Stimulated activated CD4-positive, alpha-beta T cell treated with anti-CD3 and anti-CD28 coated beads, Interleukin-2, amount 100 ng/mL, for 24 hours (primary cell): ENCODE measurements around the gene HK2.
A peak's percentile ranks its signal among the peaks of the same experiment; 100 is the strongest.
"Not testable (repeated sequence)": the region's sequence is repeated elsewhere in the genome, so short reads cannot be mapped to it uniquely, and the experiment has no call there.

Experiments
- DNase-seq, 2 donors: peaks; one replicate each; pipeline ENCODE4 v3.0.0-alpha.2; 2020

HK2 gene

GRCh38 chr2:74906395-74906794 is 72.5 kb downstream of the HK2 start:
- no peak for DNase-seq

DNA sequence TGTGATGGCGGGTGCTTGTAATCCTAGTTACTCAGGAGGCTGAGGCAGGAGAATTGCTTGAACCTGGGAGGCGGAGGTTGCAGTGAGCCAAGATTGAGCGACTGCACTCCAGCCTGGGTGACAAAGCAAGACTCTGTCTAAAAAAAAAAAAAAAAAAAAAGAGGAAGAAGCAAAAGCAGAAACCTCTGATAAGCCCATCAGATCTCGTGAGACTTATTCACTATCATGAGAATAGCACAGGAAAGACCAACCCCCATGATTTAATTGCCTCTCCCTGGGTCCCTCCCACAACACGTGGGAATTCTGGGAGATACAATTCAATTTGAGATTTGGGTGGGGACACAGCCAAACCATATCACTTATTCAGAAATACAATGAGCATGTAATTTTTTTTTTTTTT is 73.6 kb downstream of the HK2 start:
- not testable (repeated sequence) for DNase-seq

DNA sequence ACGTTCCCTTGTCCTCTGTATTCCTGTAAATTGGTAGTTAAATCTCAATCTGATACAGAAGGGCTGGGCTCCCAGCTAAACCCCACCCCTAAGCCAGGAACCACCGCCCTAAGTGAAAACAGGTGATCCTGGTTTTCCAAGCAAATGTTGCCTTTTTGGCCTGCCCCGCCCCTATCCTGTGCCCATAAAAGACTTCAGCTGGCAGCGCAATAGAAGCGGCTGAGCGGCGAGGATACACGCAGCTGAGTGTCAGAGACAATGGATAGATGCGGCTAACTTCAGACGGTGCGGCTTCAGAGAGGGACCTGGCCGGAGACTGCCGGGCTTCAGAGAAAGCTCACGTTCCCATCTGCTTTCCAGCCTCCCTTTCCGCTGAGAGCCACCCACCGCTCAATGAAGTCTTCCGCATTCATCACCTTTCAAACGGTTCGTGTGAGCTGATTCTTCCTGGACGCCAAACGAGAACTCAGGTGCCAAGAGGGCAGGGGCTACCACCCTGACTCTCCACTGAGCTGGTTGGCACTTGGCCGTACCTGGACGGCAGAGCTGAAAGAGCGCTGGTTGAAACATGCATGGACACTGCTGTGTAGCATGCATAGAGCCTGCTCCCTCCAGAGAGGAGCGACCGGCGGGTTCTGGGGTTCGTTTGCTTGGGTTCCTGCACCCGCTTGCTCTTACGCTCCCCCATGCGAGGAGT is 75.0 kb downstream of the HK2 start:
- DNase-seq: no peak

DNA sequence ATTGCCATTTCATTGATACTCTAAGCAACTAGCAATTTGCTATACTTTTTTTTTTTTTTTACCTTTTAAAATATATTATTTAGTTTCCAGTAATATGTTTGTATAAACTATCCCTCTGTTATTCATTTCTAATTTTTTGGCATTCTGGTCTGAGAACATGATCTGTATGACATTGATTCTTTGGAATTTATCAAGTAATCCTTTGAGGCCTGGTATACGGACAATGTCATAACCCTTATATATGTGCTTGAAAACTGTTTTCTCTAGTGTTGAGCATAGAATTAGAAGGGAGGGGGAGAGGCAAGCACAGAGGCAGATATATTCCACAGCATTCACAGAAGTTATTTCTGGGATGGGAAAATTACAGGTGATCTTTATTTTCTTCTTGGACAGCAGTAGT is 76.3 kb downstream of the HK2 start:
- no peak for DNase-seq

GRCh38 chr2:74911061-74911460 is 77.1 kb downstream of the HK2 start:
- no peak for DNase-seq

DNA sequence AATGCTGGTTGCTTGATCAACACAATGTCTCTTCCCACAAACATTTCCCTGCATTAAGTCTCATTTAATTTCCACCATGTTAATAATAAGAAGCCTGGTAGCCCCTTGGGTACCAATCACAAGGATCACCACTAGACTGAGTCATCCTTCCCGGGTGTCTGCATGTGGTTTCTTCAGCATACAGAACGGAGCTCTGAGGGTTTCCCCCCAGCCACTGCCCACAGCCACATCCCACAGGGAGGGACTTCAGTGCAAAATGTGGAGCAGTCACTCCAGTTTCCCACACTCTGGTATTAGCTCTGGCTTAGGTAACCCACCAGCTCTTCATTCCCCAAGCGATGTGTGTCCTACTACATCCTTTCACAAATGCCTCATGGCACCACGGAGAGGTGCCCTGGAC is 81.8 kb downstream of the HK2 start:
- DNase-seq: peak in 1 of 2 donors; percentile 35

- DNase-seq: no peak
Measured at GRCh38 chr2:74916394-74916793, 82.5 kb downstream of the HK2 start.

DNA sequence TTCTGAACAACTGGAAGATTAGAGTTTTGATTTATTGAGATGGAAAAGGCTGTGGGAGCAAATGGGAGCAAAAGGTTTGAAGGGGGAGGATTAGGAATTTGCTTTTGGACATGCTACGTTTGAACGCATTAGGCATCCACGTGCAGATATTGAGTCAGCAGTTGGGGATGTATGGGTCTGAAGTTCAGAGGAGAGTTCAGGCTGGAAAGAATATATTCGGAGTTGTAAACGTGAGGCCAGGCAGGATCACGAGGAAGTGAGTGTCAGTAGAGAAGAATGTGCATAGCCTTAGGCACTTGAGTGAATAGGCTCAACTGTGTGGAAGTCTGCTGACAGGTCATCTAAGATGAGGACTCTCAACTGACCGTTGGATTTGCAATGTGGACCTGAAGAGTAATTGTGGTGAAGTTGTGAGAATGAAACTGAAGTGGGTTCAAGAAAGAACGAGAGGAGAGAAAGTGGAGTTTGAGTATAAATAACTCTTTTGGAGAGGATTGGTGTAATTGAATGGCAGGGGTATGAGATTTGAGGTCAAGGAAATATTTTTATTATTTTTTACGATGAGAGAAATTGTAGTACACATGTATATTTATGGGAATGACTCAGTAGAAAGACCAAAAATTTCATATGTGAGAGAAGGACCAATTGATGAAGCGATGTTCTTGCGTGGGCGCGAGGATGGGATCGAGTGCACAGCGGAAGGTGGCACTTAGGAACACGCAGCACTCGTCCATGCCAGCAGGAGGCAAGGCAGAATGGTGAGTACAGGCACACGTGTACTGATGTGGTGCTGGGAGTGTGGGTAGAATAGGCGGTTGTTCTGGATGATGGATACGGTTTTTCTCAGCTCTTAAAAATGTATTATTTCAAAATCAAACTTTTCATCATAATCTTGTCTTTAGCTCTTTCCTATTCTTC is 84.0 kb downstream of the HK2 start:
- no peak for DNase-seq

- peak; percentile 77 to 82 for DNase-seq
Measured at GRCh38 chr2:74919827-74920226, 85.9 kb downstream of the HK2 start.

DNA sequence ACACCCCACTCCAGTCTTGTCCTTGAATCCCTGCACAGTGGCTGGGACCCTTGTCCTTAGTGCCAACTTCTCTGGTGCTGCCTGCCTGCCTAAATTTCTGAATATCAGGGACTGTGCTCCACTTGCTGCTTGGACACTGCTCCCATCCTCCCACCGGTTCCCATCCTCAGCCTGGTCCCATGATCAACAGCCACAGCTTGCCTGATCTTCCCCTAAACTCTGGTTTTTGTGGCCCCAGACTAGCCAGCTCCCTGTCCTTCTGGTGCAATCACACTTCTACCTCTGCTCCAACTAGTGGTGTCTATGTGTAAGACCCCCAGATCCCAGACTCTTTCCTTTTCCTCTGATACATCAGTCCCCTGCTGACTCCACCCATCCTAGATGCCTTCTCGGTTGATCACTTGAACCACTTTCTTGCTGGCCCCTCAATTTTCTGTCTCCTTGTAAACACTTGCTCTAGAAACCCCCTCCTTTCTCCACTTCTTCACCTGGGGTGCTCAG is 87.4 kb downstream of the HK2 start:
- no peak for DNase-seq

- no peak for DNase-seq
Measured at GRCh38 chr2:74922592-74923227, 88.8 kb downstream of the HK2 start.

DNA sequence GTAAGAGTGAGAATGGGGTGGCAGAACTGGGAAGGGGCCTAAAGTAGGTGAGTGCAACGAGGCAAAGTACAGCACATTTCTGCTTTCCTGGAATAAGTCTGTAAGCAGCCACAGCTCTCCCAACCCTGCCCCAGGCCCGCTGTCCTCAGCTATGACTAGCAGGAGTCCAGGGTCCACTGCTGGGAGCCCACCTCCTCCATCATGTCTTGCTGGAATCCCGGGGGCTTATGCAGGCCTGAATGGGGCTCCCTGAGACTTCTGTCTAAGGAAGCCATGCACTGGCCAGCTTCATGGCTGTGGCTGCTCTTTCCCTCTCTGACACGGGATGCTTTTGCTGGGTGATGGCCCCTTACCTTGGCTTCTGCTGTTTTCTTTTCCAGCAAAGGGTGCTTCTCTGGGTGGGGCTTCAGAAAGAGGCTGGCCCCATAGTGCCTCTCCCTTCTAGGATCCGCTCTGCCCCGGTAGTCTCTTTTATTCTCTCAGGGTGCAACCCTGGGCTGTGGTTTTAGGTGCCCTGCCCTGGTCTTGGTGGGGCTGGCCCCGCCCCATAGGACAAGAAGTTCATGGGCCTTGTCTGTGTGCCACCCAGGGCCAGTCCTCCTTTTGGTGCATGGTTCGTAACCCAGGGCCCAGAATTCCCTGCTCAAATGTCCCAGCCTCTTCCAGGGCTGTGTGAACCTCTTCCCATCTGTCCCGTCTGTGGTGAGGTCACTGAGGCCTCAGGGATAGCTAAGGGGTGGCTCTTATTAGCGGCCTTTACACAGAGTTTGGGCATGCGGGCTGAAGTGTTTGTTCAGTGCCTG is 90.7 kb downstream of the HK2 start:
- no peak for DNase-seq

DNA sequence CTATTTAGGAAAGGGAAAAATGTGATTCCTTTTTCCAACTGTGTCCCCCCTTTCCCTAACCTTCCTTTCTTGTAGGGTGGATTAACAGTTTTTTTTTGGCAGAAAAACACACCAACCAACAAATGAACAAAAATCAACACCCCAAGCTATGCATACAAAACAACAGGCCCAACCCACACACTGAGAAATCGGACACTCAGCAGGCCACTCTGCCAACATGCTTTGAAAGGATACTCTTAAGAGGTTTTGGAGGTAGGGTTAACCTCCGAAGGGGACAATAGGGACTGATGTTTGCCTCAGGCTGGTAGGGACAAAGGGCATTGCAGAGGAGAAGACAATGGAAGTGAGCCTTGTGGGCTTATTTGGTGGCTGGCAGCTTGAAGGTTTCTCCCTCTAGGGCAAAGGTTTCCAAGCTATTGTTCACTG is 91.4 kb downstream of the HK2 start:
- DNase-seq: no peak

DNA sequence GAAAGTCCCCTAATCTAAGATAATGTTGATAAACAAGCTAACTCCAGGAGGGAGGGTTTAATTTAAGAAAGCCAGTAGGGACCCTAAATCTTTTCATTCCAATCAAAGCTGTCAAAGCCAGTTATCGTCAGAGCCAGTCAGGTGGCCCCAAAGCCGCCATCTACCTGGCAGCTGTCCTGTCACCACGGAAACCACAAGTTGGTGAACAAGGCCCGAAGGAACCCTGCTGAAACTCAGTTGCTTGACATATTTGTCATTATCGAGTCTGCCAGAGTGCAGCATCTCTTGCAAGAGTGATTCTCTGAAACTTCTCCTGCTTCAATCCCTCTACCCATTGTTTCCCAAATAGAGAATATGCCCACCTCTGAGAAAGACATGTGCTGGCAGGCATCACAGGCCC is 93.7 kb downstream of the HK2 start:
- DNase-seq: no peak

GRCh38 chr2:74930811-74931486 is 97.0 kb downstream of the HK2 start:
- DNase-seq: no peak

- DNase-seq: no peak
Measured at GRCh38 chr2:74931940-74932339, 98.0 kb downstream of the HK2 start.

DNA sequence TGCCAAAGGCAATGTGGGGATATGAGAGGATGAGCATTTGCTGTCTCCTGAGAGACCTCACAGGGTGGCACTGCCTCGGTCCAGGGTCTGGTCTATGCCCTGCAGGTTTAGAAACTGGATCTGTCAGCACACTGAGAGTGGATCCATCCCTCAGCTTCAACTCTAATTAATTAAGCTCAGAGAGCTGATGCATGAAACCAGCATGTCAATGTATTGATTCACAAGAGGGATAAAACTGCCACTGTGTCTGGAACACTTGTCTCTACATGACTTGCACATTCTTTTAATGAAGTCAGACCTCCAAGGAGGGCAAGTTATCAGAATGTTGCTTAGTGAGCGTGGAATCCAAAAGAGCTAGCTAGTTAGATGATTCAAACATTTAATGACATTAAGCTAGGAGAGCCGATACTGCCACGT is 102.1 kb downstream of the HK2 start:
- no peak for DNase-seq

- DNase-seq: no peak
Measured at GRCh38 chr2:74937221-74937880, 103.4 kb downstream of the HK2 start.

- no peak for DNase-seq
Measured at GRCh38 chr2:74938264-74938663, 104.3 kb downstream of the HK2 start.

GRCh38 chr2:74939919-74940812 is 106.2 kb downstream of the HK2 start:
- no peak for DNase-seq
